ENCODE results near the gene INTS11.

The INTS11 gene

DNA sequence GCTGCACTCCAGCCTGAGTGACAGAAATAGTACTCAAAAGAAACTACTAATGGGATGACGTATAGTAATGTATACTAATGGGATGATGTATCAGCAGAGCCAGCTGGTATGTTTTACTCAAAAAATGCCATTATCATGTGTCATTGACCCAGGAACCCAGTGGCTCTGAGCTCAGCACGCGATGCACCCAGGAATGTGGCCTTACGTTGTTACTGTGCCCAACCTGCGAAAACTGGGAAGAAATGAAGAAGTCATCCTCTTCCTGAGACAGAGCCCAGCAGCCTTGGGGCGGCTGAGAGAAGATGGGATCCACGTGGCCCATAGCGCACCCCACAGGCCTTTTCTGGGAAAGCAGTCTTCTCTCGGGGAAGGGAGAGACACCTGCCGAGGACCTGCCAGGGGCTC is 59.6 kb downstream of the INTS11 start:
- in situ Hi-C loops (cut with MboI; ENCODE audit: low pct_unique_long_range_greater_than_20kb, low sequenced_read_pairs, unreplicated experiment): no loop called here
- no peak for DNase-seq (ENCODE audit: low spot score)

DNA sequence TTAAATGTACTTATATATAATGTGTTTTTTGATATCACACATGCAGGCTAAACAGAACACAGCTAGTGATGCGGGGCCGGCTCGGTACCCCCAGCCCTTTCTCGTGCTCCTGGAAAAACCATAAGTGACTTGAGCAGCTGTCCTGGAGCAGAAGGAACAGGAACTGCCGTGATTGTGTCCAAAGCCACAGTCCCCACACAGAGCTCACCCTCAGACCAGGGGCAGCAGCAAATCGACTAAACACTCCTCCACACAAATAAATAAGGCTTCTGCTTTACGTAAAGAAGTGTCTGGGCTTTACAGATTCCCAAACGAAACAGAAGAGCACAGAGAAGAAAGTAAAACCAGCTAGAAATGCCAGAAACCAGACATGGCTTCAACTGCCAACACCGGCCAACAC is 60.4 kb downstream of the INTS11 start:
- TF ChIP-seq, protein P1, sequence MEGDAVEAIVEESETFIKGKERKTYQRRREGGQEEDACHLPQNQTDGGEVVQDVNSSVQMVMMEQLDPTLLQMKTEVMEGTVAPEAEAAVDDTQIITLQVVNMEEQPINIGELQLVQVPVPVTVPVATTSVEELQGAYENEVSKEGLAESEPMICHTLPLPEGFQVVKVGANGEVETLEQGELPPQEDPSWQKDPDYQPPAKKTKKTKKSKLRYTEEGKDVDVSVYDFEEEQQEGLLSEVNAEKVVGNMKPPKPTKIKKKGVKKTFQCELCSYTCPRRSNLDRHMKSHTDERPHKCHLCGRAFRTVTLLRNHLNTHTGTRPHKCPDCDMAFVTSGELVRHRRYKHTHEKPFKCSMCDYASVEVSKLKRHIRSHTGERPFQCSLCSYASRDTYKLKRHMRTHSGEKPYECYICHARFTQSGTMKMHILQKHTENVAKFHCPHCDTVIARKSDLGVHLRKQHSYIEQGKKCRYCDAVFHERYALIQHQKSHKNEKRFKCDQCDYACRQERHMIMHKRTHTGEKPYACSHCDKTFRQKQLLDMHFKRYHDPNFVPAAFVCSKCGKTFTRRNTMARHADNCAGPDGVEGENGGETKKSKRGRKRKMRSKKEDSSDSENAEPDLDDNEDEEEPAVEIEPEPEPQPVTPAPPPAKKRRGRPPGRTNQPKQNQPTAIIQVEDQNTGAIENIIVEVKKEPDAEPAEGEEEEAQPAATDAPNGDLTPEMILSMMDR (IDR thresholded peaks at IDR 0.05; ENCODE audit: extremely low read depth, insufficient read depth, missing control alignments): no peak
- in situ Hi-C loops (cut with MboI; ENCODE audit: low pct_unique_long_range_greater_than_20kb, low sequenced_read_pairs, unreplicated experiment): no loop called here
- no peak for DNase-seq (ENCODE audit: low spot score)

More for the DNA sequence above, 59.6 kb downstream of the INTS11 start:
- TF ChIP-seq, protein P1 (IDR thresholded peaks at IDR 0.05; ENCODE audit: extremely low read depth, insufficient read depth, missing control alignments): no peak

DNA sequence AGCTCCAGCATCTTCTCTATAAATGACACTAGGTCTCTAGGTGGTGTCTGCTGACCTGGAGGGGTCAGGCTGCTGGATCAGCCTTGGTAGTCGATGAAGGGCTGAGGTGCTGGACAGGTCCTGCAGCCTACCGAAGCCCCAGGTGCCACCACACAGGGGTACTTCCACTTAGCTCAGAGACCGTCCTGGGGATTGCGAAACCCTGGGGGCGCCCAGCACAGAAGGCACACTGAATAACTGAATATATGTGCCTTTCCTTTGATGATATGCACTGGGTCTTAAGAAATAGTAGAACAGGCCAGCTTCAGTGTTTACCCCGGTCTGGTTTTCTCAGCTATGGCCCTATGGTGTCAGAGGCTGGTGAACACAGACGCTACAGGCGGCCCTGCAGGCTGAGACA is 61.7 kb downstream of the INTS11 start:
- DNase-seq (ENCODE audit: low spot score): no peak
- in situ Hi-C loops (cut with MboI; ENCODE audit: low pct_unique_long_range_greater_than_20kb, low sequenced_read_pairs, unreplicated experiment): no loop called here
- TF ChIP-seq, protein P1 (IDR thresholded peaks at IDR 0.05; ENCODE audit: extremely low read depth, insufficient read depth, missing control alignments): no peak

DNA sequence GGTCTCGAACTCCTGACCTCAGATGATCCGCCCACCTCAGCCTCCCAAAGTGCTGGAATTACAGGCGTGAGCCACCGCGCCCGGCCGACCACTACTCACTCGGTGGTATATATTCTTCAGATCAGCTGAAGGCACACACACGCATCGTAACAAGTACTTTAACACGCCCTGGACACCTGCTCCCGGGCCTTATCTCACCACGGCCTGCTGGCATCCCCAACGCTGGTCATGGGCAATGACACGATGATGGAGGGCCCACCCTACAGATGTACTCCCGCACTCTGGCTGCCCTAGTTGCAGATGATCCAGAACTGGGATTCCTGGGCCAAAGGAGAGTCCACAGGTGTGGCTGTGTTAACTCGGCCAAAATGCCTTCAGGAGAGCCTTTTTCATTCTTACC is 62.4 kb downstream of the INTS11 start:
- DNase-seq (ENCODE audit: low spot score): no peak
- in situ Hi-C loops (cut with MboI; ENCODE audit: low pct_unique_long_range_greater_than_20kb, low sequenced_read_pairs, unreplicated experiment): no loop called here
- TF ChIP-seq, protein P1 (IDR thresholded peaks at IDR 0.05; ENCODE audit: extremely low read depth, insufficient read depth, missing control alignments): no peak

Data from GM13977 (cell line).